ENCODE measurements around the gene IMMP2L. TPM values are rescaled to one million over a fixed set of nuclear protein-coding genes. Genes with fewer than 3 reads are reported as not detected.

The IMMP2L gene
- total RNA-seq, 1 donor from 2014 or later: 59.6 TPM

DNA sequence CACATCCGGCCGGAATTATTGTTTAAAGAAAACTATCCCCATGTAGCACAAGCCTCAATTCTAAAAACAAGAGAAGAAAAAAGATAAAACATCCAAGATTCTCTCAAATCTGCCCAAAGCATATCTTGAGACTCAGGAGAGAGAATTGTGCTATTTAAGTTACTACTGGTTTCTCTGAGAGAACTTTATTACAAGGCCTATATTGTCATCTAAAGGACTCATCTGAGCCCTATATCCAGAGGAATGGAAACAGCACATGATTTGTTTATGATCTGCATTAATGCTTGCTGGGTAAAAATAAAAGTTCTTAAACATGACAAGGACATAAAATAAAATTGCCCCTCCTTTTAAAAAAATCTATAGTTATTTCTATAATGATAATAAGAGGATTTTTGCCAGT, 446.3 kb downstream of the IMMP2L start:
- no peak for TF ChIP-seq CTCF (IDR thresholded peaks at IDR 0.05; ENCODE audit: unreplicated experiment)
- peaks cover 1% of the 10 kb centered on the region for H3K36me3 Mint-ChIP-seq
- H3K27me3 Mint-ChIP-seq (ENCODE audit: low read depth): no peaks in the 10 kb centered on the region

DNA sequence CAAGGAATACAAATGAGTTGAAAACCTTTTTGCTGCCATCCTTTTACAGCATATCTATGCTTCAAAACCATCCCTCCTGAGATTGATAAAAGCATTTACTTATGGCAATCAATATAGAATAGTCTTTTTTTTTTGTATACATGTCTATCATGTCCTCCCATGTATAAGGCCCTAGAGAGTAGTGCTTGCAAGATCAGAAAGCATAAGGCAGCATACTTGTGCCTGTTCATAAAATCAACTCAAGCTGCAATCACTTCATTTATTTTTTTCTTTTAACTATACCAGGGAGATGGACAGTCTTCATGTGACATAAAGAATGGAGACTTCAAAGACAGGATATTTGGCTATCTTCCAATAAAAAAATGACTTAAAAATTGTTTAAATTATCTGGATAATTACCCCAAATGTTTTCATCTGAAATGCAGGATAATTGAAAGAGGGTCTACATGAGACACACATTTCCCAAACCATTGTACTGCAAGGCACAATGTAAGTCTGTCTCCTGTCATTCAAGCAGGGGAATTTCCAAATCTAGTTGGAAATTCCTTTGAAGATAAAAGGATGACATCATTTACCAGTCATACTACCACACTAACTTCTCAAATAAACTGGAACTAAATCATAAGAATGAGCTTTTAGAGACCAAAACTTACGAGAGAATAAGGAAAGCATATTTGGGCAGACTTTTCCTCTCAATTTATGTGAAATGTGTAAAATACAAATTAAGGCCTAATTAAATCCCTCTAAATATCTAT, 448.9 kb downstream of the IMMP2L start:
- no peak for TF ChIP-seq CTCF (IDR thresholded peaks at IDR 0.05; ENCODE audit: unreplicated experiment)
- peak overlapping the region; percentile 73 for H3K27ac Mint-ChIP-seq
- DNase-seq (ENCODE audit: low spot score in 2 of 2, unreplicated experiment in 2 of 2): no peak
- peaks cover 5% of the 10 kb centered on the region for H3K9me3 Mint-ChIP-seq
- no peaks in the 10 kb centered on the region for H3K27me3 Mint-ChIP-seq (ENCODE audit: low read depth)
- H3K4me1 Mint-ChIP-seq: peaks cover 28% of the 10 kb centered on the region
- no peak overlapping the region for H3K4me3 Mint-ChIP-seq
- peaks cover 1% of the 10 kb centered on the region for H3K36me3 Mint-ChIP-seq

More for the DNA sequence above, 446.3 kb downstream of the IMMP2L start:
- no peak for DNase-seq (ENCODE audit: low spot score in 2 of 2, unreplicated experiment in 2 of 2)
- peaks cover 26% of the 10 kb centered on the region for H3K4me1 Mint-ChIP-seq
- peaks cover 5% of the 10 kb centered on the region for H3K9me3 Mint-ChIP-seq
- peak overlapping the region; percentile 75 for H3K27ac Mint-ChIP-seq
- no peak overlapping the region for H3K4me3 Mint-ChIP-seq

GRCh38 chr7:111112439-111112838, 449.9 kb downstream of the IMMP2L start:
- H3K27me3 Mint-ChIP-seq (ENCODE audit: low read depth): no peaks in the 10 kb centered on the region
- peaks cover 1% of the 10 kb centered on the region for H3K36me3 Mint-ChIP-seq
- no peak for TF ChIP-seq CTCF (IDR thresholded peaks at IDR 0.05; ENCODE audit: unreplicated experiment)
- H3K4me1 Mint-ChIP-seq: peaks cover 34% of the 10 kb centered on the region
- H3K4me3 Mint-ChIP-seq: no peak overlapping the region
- H3K9me3 Mint-ChIP-seq: peaks cover 5% of the 10 kb centered on the region
- DNase-seq (ENCODE audit: low spot score in 2 of 2, unreplicated experiment in 2 of 2): no peak
- peak overlapping the region; percentile 69 for H3K27ac Mint-ChIP-seq

DNA sequence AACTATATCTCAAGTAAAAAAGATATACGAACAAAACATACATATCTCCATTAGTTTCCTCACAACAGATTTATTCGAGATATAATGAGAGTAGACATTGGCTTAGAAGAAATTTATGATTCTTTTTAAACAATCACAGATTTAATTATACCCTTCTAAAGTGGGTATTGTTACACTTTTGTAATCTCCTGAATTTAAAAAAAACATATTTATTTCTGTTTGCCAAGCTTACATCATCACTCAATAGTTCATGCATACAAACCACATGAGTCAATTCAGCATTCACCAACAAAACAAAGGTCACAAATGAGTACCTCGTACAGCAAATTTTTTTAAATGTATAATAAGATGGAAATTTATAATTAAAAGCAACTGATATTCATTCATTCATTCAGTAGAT, 453.8 kb downstream of the IMMP2L start:
- Mint-ChIP-seq H3K9me3 (peaks cover 5% of the 10 kb centered on the region), H3K36me3 (peaks cover 1% of the 10 kb centered on the region), H3K27me3 (ENCODE audit: low read depth) (no peaks in the 10 kb centered on the region), H3K27ac (no peak overlapping the region), H3K4me1 (peaks cover 27% of the 10 kb centered on the region), H3K4me3 (no peak overlapping the region)
- TF ChIP-seq CTCF (IDR thresholded peaks at IDR 0.05; ENCODE audit: unreplicated experiment): no peak
- DNase-seq (ENCODE audit: low spot score in 2 of 2, unreplicated experiment in 2 of 2): no peak

GRCh38 chr7:111108000-111108399, 454.3 kb downstream of the IMMP2L start:
- Mint-ChIP-seq H3K27ac (peak overlapping the region; percentile 31), H3K9me3 (peaks cover 5% of the 10 kb centered on the region), H3K36me3 (peaks cover 1% of the 10 kb centered on the region), H3K27me3 (ENCODE audit: low read depth) (no peaks in the 10 kb centered on the region), H3K4me3 (no peak overlapping the region), H3K4me1 (peaks cover 22% of the 10 kb centered on the region)
- DNase-seq (ENCODE audit: low spot score in 2 of 2, unreplicated experiment in 2 of 2): no peak
- no peak for TF ChIP-seq CTCF (IDR thresholded peaks at IDR 0.05; ENCODE audit: unreplicated experiment)

Data from mesothelial cell of epicardium (in vitro differentiated cells).